ENCODE results near the gene HMCES.

The HMCES gene, protein sequence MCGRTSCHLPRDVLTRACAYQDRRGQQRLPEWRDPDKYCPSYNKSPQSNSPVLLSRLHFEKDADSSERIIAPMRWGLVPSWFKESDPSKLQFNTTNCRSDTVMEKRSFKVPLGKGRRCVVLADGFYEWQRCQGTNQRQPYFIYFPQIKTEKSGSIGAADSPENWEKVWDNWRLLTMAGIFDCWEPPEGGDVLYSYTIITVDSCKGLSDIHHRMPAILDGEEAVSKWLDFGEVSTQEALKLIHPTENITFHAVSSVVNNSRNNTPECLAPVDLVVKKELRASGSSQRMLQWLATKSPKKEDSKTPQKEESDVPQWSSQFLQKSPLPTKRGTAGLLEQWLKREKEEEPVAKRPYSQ

DNA sequence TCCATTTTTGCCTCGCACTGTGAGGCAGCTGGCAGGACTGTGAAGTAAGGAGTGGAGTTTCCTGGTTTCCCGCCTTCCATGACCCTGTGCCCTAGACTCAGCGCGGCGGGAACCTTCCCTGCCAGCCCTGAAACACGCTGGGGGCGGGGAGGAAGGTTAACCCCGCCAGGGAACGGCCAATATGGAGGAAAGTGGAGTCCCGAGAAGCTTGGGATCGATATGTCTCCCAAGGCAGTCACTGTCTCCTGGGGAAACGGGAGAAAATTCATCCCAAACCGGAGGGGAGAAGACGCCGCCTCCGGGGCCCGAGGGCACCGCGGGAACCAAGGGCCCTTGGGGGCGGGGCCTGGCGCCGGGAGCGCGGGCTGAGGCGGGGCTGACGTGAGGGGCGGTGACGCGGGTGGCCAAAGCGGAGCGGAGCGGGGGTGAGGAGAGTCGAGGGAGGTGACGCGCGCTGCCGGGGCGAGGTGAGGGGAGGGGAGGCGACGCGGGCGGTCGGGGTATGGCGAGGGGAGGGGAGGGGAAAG lies at the start of gene HMCES:
TSS of gene HMCES (plus strand) at position 432 of the 527 bp plus-strand sequence. CDS start 863 bp downstream, outside the sequence.
- DNase-seq, result peak; percentile 93

- DNase-seq, result peak; percentile 20
These were observed 49.6 kb upstream of the HMCES start for GRCh38 chr3:129228891-129229585.

DNA sequence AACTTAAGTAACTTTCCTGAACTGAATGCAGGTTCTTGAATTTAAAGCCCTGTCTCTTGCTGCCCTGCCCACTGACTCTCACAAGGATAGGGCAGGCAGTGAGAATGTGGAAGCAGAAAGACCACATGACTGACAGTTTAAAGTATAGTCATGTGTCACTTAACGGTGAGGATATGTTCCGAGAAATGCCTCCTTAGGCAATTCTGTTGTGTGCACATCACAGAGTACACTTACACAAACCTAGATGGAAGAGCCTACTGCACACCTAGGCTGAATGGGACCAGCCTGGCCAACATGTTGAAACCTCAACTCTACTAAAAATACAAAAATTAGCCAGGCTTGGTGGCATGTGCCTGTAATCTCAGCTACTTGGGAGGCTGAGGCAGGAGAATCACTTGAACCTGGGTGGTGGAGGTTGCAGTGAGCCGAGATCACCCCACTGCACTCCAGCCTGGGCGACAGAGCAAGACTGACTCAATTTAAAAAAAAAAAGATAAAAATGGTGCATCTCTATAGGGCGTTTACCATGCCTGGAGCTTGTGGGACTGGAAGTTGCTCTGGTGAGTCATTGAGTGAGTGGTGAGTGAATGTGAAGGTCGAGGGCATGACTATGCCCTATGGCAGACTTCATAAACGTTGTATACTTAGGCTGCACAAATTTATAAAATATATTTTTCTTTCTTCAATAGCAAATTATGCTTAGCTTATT lies 48.2 kb upstream of the HMCES start:
- DNase-seq, result peak; percentile 55

DNA sequence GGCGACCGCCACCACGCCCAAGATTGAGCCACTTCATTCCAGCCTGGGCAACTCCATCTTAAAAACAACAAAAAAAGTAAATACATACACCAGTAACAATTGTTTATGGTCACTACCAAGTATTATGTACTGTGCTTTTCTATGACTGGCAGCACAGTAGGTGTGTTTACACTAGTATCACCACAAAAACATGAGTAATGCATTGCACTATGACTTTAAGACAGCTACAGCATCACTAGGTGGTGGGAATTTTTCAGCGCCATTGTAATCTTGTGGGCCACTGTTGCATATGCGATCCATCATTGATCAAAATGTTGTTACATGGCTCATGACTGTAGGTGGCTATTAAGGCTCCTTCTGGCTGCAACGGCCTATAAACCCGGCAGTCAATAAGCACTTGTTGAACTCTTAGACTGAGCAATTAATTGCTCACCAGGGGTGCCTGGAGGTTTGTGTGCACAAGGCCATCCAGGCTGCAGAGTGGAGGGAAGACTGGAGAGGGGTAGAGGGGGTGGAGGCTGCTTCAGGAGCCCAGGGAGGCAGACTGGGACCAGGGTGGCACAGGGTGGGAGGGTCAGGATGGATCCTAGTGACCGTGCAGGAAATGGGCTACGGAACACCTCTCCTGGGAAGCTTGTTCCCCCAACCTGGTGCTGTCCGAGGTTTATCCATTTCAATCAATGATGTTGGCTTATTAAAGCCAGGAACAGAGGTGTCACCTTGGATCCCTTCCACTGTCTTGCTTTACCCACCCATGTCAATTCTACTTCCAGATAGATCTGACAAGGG lies 47.1 kb upstream of the HMCES start:
- DNase-seq, result no peak

- DNase-seq, result no peak
These were observed 45.1 kb upstream of the HMCES start for GRCh38 chr3:129233538-129233937.

GRCh38 chr3:129234441-129234840 lies 44.2 kb upstream of the HMCES start:
- DNase-seq, result no peak

DNA sequence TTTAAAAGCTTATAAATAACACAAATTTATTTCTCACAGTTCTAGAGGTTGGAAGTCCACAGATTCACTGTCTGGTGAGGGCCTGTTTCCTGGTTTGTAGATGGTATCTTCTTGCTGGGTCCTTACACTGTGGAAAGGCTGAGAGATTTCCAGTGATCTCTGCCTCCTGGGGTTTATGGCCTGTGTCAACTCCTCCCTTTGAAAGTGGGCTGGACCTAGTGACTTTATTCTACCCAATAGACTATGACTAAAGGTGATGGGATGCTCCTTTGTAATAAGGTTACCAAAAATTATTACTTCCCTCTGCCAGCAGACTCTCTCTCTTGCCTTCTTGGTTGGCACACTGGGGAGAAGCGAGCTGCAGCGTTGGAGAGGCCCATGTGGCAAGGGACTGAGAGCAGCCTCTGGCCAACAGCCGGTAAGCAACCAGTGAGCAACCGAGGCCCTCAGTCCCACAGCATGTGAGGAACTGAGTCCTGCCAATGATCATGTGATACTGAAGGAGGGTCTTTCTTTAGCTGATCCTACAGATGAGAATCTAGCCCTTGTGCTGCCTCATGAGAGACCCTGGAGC lies 43.2 kb upstream of the HMCES start:
- no peak for DNase-seq

- no peak for DNase-seq
These were observed 39.5 kb upstream of the HMCES start for GRCh38 chr3:129238945-129239705.

DNA sequence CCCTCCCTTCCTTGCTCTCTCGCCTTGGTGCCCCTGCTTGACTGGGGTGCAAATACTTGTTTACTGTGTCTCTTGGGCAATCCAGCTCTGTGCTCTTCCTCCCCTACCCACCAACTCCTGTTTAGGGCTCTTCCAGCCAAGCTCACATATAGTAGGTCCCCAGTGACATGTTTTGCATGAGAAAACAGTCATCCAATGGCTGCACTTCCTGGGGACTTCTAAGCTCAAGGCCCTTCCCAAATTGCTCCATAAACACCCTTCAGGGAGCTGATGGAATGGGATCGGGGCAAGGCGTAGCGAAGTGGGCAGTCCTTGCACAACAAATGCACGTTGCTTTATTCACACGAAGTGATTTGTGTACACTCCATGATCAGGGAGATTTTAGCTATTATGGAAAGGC lies 38.7 kb upstream of the HMCES start:
- DNase-seq, result no peak

DNA sequence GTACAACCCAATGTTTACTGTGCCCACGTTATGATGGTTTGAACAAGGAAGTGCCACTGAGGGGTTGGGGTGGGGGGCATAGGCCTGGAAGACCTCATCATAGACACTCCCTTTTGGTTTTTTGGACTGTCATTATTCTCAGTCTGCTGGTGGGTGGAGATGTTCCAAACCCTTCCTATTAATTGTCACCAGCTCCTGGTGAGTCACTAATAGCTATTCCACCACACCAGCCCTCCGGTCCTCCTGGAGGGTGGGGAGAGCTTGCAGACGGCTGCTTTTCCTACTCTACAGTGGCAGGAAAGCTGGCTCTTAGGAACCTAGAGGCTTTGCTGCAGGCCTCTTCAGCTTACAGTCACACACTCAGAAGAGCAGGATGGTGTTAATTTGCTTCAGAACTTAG lies 38.2 kb upstream of the HMCES start:
- DNase-seq, result no peak

DNA sequence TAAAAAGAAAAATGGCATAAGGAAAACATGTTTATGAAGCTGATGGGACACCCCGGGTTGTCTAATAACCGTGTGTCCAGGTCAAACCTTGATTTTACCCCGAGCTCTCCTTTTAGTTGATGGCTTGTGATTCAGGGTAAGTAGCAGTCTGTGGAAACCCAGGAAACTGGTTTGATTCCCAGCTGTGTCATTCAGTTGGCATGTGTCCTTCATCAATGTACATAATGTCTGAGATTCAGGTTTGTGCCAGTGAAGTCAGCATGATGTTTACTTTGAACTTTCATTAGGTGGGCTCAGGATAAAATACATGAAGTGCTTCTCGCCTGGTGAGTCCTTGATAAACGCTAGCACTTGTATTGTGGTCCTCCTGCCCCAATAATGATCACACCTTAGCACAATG lies 33.5 kb upstream of the HMCES start:
- peak; percentile 15 for DNase-seq

GRCh38 chr3:129245641-129246306 lies 32.9 kb upstream of the HMCES start:
- peak; percentile 95 for DNase-seq

GRCh38 chr3:129246636-129247035 lies 32.0 kb upstream of the HMCES start:
- DNase-seq, result no peak

DNA sequence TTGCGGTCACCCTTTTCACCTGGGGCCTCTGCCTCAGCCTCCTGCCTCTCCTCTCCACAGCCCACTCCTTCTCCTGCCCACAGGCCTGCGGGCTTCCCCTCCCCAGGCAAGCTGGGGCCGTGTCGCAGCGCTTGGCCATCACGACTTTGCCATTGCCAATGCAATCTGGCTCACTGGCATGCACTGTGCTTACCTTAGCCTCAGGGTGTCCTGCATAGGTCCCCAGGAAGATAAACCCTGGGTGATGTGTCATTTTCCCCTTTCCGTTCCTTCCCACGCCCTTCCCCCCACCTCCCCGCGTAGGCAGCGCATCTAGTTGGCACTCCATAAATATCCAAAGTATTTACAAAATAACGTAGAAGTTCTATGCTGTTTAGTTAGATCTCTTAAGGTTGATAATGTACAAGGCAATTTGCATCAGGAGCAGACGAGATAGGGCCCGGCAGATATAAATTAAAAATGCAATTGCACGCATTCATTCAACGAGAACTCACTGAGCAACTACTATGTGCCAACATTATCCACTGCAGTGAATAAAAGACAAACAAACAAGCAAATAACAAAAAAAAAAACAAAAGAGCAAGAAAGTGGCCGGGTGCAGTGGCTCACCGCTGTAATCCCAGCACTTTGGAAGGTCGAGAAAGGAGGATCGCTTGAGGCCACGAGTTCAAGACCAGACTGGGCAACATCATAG lies 30.2 kb upstream of the HMCES start:
- DNase-seq, result no peak

GRCh38 chr3:129249284-129250065 lies 29.2 kb upstream of the HMCES start, which contains the start of gene COPG1:
Gene COPG1, plus strand, starts transcription at chr3:129249606. Its CDS starts 104 bp downstream, at chr3:129249710.
- peak; percentile 87 for DNase-seq

DNA sequence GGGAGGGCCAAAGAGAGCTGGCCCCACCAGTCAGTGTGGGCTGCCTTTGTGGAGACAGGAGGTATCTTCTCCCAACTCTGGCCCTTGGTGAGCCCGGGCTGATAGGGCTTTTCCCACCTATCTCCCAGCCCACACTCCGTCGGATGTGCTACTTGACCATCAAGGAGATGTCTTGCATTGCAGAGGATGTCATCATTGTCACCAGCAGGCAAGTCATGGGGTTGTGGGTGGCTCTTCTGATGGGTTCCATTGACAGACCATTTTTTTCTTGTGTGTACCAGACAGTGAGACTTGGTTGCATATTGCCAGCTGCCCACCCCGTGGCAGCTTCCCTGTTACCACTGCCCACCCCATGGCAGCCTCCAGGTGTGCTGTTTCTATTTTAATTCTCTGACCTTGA lies 25.9 kb upstream of the HMCES start:
- no peak for DNase-seq

DNA sequence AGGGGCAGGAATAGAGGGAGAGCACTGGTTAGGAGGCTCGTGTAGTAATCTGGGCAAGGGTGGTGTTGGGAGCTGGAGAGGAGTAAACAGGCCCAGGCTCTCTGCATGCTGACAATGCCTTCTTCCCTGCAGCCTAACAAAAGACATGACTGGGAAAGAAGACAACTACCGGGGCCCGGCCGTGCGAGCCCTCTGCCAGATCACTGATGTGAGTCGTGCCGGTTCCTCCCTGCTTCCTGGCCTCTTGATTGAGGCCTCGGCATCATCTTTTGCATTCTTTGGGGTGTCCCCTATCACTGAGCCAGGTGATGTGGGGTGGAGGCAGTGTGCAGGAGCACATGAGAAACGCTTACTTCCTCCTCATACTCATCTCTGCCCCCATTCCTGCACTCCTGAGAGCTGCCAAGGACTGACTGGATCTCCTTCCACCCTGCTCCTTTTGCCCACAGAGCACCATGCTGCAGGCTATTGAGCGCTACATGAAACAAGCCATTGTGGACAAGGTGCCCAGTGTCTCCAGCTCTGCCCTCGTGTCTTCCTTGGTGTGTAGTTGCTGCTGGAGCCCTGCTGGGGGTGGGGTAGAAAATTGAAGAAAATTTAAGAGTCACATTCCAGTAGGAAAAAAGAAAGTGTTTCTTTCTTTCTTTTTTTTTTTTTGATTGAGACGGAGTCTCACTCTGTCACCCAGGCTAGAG lies 24.0 kb upstream of the HMCES start:
- DNase-seq, result no peak

- DNase-seq, result no peak
These were observed 22.4 kb upstream of the HMCES start for GRCh38 chr3:129256270-129256669.

GRCh38 chr3:129257609-129258008 lies 21.1 kb upstream of the HMCES start:
- no peak for DNase-seq

Measured in DMS53 (cell line).